C4-2B (cell line): Measurements from ENCODE around the gene KRT37.
"Not testable (repeated sequence)": the region's sequence is repeated elsewhere in the genome, so short reads cannot be mapped to it uniquely, and the experiment has no call there.

Source experiments
- H3K27ac ChIP-seq: fragments of 450-650 bp; 2 replicates; pipeline ENCODE4 v1.5.1; 2017
- ZFX ChIP-seq: fragments of 450-650 bp; IDR thresholded peaks from 2 replicates; pipeline ENCODE4 v1.6.1; 2017
- TF ChIP-seq, protein P1 (sequence below): fragments of 450-650 bp; conservative IDR thresholded peaks from 2 replicates; pipeline ENCODE4 v1.5.1; 2017; ENCODE audit warnings: mild to moderate bottlenecking

The KRT37 gene

DNA sequence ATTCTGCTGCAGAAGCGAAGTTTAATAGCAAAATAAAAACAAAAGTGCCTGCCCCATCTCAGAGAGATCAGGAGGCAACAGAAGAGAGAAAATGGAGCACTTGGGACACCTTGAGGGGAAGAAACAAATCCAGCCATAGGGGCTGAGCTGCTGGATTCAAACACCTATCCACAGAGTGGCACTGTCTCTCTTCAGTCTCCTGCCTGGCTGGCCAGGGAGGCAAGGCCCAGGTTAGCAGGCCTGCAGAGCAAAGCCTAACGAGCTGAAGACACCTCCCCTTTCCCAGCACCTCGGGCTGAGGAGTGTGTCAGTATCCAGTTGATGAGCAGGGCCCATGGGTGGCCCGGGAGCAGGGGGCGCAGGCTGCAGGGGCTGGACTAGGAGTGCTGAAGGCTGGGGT, 18.2 kb downstream of the KRT37 start:
- no peak overlapping the region for H3K27ac ChIP-seq

GRCh38 chr17:41404024-41404671, 20.2 kb downstream of the KRT37 start:
- TF ChIP-seq ZFX: no peak
- TF ChIP-seq, protein P1, sequence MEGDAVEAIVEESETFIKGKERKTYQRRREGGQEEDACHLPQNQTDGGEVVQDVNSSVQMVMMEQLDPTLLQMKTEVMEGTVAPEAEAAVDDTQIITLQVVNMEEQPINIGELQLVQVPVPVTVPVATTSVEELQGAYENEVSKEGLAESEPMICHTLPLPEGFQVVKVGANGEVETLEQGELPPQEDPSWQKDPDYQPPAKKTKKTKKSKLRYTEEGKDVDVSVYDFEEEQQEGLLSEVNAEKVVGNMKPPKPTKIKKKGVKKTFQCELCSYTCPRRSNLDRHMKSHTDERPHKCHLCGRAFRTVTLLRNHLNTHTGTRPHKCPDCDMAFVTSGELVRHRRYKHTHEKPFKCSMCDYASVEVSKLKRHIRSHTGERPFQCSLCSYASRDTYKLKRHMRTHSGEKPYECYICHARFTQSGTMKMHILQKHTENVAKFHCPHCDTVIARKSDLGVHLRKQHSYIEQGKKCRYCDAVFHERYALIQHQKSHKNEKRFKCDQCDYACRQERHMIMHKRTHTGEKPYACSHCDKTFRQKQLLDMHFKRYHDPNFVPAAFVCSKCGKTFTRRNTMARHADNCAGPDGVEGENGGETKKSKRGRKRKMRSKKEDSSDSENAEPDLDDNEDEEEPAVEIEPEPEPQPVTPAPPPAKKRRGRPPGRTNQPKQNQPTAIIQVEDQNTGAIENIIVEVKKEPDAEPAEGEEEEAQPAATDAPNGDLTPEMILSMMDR: no peak
- H3K27ac ChIP-seq: no peak overlapping the region

More for the DNA sequence above, 18.2 kb downstream of the KRT37 start:
- no peak for TF ChIP-seq ZFX
- TF ChIP-seq, protein P1: no peak

- H3K27ac ChIP-seq: no peak overlapping the region
- no peak for TF ChIP-seq ZFX
- TF ChIP-seq, protein P1: no peak
Observed at GRCh38 chr17:41403404-41404023, 20.9 kb downstream of the KRT37 start.

GRCh38 chr17:41402161-41402560, 22.2 kb downstream of the KRT37 start:
- no peak for TF ChIP-seq ZFX
- TF ChIP-seq, protein P1: no peak
- no peak overlapping the region for H3K27ac ChIP-seq

DNA sequence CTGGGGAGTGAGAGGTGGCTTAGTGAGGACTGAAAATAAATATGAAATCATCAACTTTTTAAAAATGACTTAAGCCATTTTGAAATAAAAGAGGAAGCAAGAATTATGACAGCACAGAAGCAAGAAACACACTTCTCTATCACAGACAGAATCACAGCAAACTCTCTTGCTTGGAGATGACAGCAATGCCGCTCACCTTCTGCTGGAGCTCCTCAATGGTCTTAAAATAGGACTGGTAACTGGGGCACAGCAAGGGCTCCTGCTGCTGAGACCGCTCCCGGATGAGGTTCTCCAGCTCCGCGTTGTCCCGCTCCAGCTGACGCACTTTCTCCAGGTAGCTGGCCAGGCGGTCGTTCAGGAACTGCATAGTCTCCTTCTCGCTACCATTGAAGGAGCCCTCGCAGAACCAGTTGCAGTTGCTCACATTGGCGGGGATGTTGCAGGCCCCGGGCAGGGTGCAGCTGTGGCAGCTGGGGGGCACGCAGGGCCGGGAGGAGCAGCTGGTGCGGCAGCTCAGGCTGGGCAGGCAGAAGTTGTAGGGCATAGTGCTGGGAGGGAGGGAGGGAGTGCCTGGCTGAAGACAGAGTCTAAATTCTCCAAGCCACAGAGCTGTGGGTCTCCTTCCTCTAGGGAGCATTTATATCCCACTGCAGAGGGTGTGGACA, 27.3 kb downstream of the KRT37 start, which contains the start of gene KRT31:
KRT31 (minus strand) TSS at position 613 of the 665 bp plus-strand sequence; CDS start at position 544, 69 bp downstream.
- no peak within 1 kb of the TSS for H3K27ac ChIP-seq
- TF ChIP-seq, protein P1: no peak
- no peak for TF ChIP-seq ZFX

GRCh38 chr17:41396340-41396739, 28.0 kb downstream of the KRT37 start:
- TF ChIP-seq ZFX: no peak
- TF ChIP-seq, protein P1: no peak
- no peak overlapping the region for H3K27ac ChIP-seq

DNA sequence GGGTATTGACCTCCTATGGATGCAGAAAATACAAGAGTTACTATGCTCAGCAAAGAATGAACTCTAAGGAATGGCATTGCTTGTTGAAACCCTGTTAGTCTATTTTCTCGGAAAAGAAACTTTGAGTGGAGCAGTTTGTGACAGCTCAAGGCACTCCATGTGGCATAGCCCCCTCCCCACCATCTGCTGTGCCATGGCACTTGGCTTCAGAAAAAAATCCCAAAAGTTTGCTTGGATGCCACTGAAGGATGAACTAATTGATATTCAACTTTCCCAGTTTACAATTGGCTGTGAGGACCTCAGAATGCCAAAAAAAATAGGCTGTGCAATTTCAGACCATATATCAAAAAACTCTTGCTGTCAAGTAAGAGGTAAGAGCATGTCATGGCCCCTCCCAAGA, 28.8 kb downstream of the KRT37 start:
- no peak for TF ChIP-seq ZFX
- TF ChIP-seq, protein P1: no peak
- H3K27ac ChIP-seq: no peak overlapping the region

GRCh38 chr17:41395044-41395443, 29.3 kb downstream of the KRT37 start:
- H3K27ac ChIP-seq: not testable (repeated sequence)
